AG04450 (cell line): Measurements from ENCODE around the gene EPHA7. TPM values are rescaled to one million over a fixed set of nuclear protein-coding genes. Genes with fewer than 3 reads are reported as not detected.

Experiments used
- CTCF ChIA-PET: fragments of 300-600, 350-600 bp; formaldehyde crosslinking; extraction: SDS; loops from one replicate; lab custom pipeline; 2022; ENCODE audit warnings: antibody characterized with exemption, inconsistent platforms; lab: Charles Lee
- POLR2A ChIA-PET: fragments of 350-600 bp; formaldehyde crosslinking; extraction: SDS; loops from one replicate; lab custom pipeline; 2021; ENCODE audit warnings: antibody characterized with exemption, inconsistent platforms; lab: Yijun Ruan, JAX
- DNase-seq: peaks from one replicate; pipeline ENCODE4 v3.0.0-alpha.2; 2011; ENCODE audit warnings: low read depth, low spot score
- H3K27ac ChIP-seq: one replicate; pipeline ENCODE4 v1.5.1; 2012; ENCODE audit warnings: low read depth, low read length, control low read depth
- H3K27me3 ChIP-seq: one replicate; pipeline ENCODE4 v1.6.0; 2012; ENCODE audit warnings: low read length; ENCODE audit not compliant: control insufficient read depth, insufficient read depth
- H3K4me3 ChIP-seq: 2 replicates; pipeline ENCODE4 v1.5.1; 2011; ENCODE audit warnings: mild to moderate bottlenecking, low read depth, low read length, control low read depth
- H3K9me3 ChIP-seq: 2 replicates; pipeline ENCODE4 v1.5.1; 2012; ENCODE audit warnings: low read length; ENCODE audit not compliant: control insufficient read depth, insufficient read depth
- polyA plus RNA-seq: library from polyadenylated mRNA; depleted of rRNA; stranded (reverse); fragments of >200 nt; gene quantifications from 2 replicates; pipeline ENCODE4 v1.2.3, GENCODE V29; 2011
- TF ChIP-seq, protein P1 (sequence below): IDR thresholded peaks from 2 replicates; pipeline ENCODE4 v1.5.1; 2011; ENCODE audit warnings: low read depth, low read length, control low read depth, inconsistent platforms

The EPHA7 gene
- polyA plus RNA-seq, 1 experiment, result not detected

GRCh38 chr6:93272896-93273295 lies 146.5 kb downstream of the EPHA7 start:
- TF ChIP-seq, protein P1, sequence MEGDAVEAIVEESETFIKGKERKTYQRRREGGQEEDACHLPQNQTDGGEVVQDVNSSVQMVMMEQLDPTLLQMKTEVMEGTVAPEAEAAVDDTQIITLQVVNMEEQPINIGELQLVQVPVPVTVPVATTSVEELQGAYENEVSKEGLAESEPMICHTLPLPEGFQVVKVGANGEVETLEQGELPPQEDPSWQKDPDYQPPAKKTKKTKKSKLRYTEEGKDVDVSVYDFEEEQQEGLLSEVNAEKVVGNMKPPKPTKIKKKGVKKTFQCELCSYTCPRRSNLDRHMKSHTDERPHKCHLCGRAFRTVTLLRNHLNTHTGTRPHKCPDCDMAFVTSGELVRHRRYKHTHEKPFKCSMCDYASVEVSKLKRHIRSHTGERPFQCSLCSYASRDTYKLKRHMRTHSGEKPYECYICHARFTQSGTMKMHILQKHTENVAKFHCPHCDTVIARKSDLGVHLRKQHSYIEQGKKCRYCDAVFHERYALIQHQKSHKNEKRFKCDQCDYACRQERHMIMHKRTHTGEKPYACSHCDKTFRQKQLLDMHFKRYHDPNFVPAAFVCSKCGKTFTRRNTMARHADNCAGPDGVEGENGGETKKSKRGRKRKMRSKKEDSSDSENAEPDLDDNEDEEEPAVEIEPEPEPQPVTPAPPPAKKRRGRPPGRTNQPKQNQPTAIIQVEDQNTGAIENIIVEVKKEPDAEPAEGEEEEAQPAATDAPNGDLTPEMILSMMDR, result no peak
- CTCF ChIA-PET, result no interaction called here
- POLR2A ChIA-PET, result no interaction called here
- H3K4me3 ChIP-seq, result no peak overlapping the region
- H3K27me3 ChIP-seq, result no peaks in the 10 kb centered on the region
- H3K9me3 ChIP-seq, result no peaks in the 10 kb centered on the region
- no peak overlapping the region for H3K27ac ChIP-seq
- DNase-seq, result no peak

GRCh38 chr6:93272211-93272610 lies 147.1 kb downstream of the EPHA7 start:
- Histone ChIP-seq H3K4me3 (no peak overlapping the region), H3K9me3 (no peaks in the 10 kb centered on the region), H3K27ac (no peak overlapping the region), H3K27me3 (no peaks in the 10 kb centered on the region)
- ChIA-PET POLR2A (no interaction called here), CTCF (no interaction called here)
- no peak for DNase-seq
- TF ChIP-seq, protein P1, result no peak

DNA sequence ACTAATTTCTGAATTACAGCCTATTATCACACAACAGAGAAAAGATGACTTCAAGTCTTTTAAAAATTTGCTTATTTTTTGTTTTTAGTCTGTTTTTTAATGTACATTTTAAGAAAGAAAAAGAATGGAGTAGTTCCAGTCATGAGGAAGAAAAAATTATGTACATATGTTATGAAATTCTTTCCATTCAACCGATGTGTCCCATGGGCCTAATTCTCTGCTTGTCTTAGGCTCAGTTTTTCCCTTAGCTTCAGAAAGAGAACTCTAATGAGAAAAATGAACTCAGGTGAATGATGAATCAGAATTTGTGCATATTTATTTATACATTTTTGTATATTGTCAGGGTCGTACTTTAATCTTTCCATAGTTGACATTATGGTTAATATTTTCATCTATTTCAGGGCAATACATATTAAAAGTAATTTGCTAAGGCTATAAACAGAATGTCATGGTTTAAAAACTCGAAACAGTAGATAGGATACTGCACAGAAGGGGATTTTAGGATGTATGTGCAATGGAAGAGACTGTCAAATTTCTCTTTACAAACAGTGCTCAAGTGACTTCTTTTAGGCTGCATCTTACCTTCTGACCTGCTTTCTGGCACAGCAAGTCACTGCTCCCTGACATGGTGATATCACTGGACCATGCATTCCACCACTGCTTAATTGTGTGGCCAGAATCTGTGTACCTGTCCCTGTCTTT lies 153.1 kb downstream of the EPHA7 start:
- H3K9me3 ChIP-seq, result no peaks in the 10 kb centered on the region
- H3K4me3 ChIP-seq, result no peak overlapping the region
- no peak for DNase-seq
- POLR2A ChIA-PET, result no interaction called here
- no peak overlapping the region for H3K27ac ChIP-seq
- no peaks in the 10 kb centered on the region for H3K27me3 ChIP-seq
- CTCF ChIA-PET, result no interaction called here
- TF ChIP-seq, protein P1, result no peak

DNA sequence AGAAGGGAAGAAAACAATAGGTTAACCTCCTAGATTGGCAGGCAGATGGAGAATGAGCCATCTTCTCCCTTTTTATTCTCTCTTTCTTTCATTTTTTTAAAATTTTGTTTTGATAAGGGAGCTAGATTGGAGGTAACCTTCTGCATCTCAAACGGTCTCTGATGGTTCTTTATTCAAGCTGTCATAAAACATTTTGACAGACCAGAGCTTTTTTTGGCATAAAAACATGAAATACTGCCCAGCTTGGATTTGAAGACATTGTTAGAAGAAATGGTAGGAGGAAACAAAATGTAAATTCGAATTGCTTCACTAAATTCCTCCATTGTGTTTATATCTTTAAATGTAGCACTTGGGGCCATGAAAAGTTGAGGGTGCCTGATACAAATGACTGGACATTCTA lies 158.5 kb downstream of the EPHA7 start:
- ChIA-PET CTCF (no interaction called here), POLR2A (no interaction called here)
- Histone ChIP-seq H3K4me3 (no peak overlapping the region), H3K27me3 (no peaks in the 10 kb centered on the region), H3K9me3 (no peaks in the 10 kb centered on the region), H3K27ac (no peak overlapping the region)
- DNase-seq, result no peak
- TF ChIP-seq, protein P1, result no peak

GRCh38 chr6:93259332-93259731 lies 160.0 kb downstream of the EPHA7 start:
- CTCF ChIA-PET, result no interaction called here
- TF ChIP-seq, protein P1, result no peak

More at GRCh38 chr6:93259332-93259731, 160.0 kb downstream of the EPHA7 start:
- H3K27me3 ChIP-seq, result no peaks in the 10 kb centered on the region
- H3K9me3 ChIP-seq, result no peaks in the 10 kb centered on the region
- DNase-seq, result no peak
- no peak overlapping the region for H3K27ac ChIP-seq
- no peak overlapping the region for H3K4me3 ChIP-seq
- POLR2A ChIA-PET, result no interaction called here
